ENCODE results near the gene PPTC7.
"Not testable (repeated sequence)": the region's sequence is repeated elsewhere in the genome, so short reads cannot be mapped to it uniquely, and the experiment has no call there.

The PPTC7 gene

DNA sequence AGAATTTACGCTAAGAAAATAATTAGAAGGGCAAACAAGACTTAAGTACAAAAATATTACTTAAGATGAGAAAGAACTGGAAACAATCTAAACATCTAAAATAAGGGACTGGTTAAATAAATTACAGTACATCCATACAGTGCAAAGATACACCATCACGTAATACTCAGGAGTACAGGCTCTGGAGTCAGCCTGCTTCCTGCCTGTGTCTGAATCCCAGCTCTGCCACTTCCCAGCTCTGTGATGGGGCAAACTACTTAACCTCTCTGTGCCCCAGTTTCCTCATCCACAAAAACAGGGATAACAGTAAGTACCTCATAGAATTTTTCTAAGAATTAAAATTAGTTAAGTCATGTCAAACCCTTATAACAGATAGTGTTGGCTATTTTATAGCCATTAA lies 36.0 kb downstream of the PPTC7 start:
- CTCF ChIA-PET, result interaction anchor here (1.1 to 9.6 kb wide), 3 partner anchors 34 to 54 kb away, joined by 3 to 161 read pairs (median 8); no protein-coding TSS in a partner anchor
- TF ChIP-seq, protein P1, sequence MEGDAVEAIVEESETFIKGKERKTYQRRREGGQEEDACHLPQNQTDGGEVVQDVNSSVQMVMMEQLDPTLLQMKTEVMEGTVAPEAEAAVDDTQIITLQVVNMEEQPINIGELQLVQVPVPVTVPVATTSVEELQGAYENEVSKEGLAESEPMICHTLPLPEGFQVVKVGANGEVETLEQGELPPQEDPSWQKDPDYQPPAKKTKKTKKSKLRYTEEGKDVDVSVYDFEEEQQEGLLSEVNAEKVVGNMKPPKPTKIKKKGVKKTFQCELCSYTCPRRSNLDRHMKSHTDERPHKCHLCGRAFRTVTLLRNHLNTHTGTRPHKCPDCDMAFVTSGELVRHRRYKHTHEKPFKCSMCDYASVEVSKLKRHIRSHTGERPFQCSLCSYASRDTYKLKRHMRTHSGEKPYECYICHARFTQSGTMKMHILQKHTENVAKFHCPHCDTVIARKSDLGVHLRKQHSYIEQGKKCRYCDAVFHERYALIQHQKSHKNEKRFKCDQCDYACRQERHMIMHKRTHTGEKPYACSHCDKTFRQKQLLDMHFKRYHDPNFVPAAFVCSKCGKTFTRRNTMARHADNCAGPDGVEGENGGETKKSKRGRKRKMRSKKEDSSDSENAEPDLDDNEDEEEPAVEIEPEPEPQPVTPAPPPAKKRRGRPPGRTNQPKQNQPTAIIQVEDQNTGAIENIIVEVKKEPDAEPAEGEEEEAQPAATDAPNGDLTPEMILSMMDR (IDR thresholded peaks at IDR 0.05; ENCODE audit: insufficient read depth, low read length, missing control alignments), result no peak
- H3K4me3 ChIP-seq (ENCODE audit: low read depth, low read length), result no peak overlapping the region
- DNase-seq (ENCODE audit: low read depth, low spot score), result no peak
- POLR2A ChIA-PET, result interaction anchor here (0.6 kb wide), 1 partner anchor 97 kb away, joined by 3 read pairs; the partner anchor contains the start of gene ARPC3

DNA sequence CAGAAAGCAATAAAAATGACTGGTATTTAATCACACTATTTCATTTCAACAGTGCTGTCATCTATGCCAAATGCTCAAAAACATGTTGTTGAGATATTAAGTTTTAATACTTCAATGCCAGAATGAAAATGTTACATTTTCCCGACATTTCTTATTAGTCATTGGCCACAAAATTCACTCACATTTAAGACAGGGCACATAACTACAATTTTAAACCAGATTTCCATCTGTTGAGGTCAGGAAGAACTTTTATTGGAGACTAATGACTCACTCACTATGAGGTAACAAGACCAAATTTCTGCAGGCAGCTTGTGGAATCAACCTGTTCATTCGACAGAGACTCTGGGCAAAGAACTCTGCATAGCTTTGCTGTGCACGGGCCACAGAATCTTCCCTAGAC lies 36.8 kb downstream of the PPTC7 start:
- no peak overlapping the region for H3K4me3 ChIP-seq (ENCODE audit: low read depth, low read length)
- ChIA-PET POLR2A (no interaction called here), CTCF (interaction anchor here (9.6 kb wide), 1 partner anchor 55 kb away, joined by 161 read pairs; no protein-coding TSS in a partner anchor)
- TF ChIP-seq, protein P1 (IDR thresholded peaks at IDR 0.05; ENCODE audit: insufficient read depth, low read length, missing control alignments), result no peak
- peak; percentile 75 for DNase-seq (ENCODE audit: low read depth, low spot score)

DNA sequence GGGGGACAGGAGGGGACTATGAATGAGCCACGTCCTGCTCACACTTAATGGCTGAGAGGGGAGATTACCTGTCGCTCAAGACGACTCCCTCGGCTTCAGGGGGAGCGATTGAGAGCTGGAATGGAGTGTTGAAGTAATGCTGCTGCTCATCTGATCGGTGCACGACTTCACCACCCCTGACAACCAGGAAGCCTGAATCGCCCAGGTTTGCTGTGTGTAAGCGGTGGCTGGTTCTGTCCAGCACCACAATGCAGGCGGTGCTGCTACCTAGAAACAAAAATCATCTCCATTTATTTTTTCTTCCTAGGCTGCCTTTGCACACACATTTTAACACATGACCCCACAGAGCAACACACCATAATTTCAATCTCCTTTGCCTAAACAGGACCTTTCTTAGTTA lies 37.3 kb downstream of the PPTC7 start:
- no peak overlapping the region for H3K4me3 ChIP-seq (ENCODE audit: low read depth, low read length)
- DNase-seq (ENCODE audit: low read depth, low spot score), result no peak
- TF ChIP-seq, protein P1 (IDR thresholded peaks at IDR 0.05; ENCODE audit: insufficient read depth, low read length, missing control alignments), result no peak
- POLR2A ChIA-PET, result no interaction called here
- CTCF ChIA-PET, result interaction anchor here (9.6 kb wide), 1 partner anchor 56 kb away, joined by 161 read pairs; no protein-coding TSS in a partner anchor

DNA sequence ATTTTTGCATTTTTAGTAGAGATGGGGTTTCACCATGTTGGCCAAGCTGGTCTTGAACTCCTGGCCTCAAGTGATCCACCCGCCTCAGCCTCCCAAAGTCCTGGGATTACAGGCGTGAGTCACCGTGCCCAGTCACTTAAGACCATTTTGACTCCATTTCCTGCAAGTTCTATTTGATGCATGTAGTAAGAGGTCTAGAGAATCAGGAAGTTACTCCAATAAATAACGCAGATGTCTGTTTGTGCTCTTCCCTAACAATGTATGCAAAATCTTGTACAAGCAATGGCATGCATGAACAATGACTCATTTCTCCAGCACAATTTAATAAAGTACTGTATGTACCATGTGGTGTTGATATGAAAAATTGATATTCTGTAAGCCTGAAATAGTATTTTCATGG lies 37.9 kb downstream of the PPTC7 start:
- CTCF ChIA-PET, result interaction anchor here (3.1 kb wide), 1 partner anchor 57 kb away, joined by 16 read pairs; no protein-coding TSS in a partner anchor
- POLR2A ChIA-PET; H3K4me3 ChIP-seq (ENCODE audit: low read depth, low read length): not testable (repeated sequence)
- DNase-seq (ENCODE audit: low read depth, low spot score), result peak; percentile 69

DNA sequence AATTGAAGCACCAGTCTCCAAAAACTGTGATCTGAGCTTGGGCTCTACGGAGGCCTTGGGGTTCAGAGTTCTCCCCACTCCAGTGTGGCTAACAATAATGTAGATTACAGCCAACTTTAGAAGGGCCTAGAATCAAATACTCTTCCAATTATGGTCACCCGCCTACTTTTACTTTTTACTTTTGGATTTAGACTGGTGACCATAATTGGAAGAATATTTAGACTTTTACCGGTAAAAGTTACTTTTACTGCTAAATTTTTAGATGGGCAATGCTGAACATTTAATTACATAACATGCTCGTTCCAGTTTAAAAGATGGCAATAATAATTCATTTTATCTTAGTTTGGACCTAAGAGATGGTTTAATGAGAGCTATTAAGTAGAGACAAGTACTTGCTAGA lies 39.2 kb downstream of the PPTC7 start:
- no peak for DNase-seq (ENCODE audit: low read depth, low spot score)
- no peak overlapping the region for H3K4me3 ChIP-seq (ENCODE audit: low read depth, low read length)
- POLR2A ChIA-PET, result no interaction called here
- CTCF ChIA-PET, result interaction anchor here (0.5 to 3.1 kb wide), 5 partner anchors 8 to 58 kb away, joined by 3 to 16 read pairs (median 4); no protein-coding TSS in a partner anchor
- TF ChIP-seq, protein P1 (IDR thresholded peaks at IDR 0.05; ENCODE audit: insufficient read depth, low read length, missing control alignments), result no peak

DNA sequence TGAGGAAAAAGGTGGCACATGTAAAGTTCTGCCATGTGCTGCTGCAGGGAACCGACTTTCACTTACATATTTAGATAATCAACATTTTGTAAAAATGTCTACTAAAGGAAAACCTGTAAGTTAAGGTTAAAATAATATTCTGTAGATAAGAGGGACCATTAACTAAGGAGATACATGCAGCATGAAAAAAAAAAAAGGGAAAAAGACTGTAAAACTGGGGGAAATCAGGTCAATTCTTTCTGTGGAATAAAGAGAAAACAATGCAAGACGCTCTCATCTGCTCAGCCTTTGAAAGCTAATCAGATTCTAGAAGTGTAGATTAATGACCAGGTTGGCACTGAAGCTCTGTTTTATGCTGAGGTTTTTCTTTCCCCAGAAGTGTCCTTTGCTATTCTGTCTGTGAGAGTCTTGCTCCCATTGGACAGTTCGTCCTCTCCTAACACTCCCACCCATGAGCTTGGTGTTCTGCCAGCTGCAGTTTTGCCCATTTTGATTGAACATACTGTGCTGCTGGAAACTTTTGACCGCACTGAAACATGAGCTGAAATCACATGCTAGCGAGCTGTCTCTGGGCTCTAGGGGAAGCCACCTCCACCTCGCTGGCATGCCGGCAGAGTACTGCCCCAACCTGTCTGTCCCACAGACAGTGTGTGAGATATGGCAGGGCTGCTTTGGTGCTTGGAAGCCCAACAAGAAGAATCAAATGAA lies 39.7 kb downstream of the PPTC7 start:
- POLR2A ChIA-PET, result no interaction called here
- H3K4me3 ChIP-seq (ENCODE audit: low read depth, low read length), result no peak overlapping the region
- no peak for DNase-seq (ENCODE audit: low read depth, low spot score)
- CTCF ChIA-PET, result interaction anchor here (0.5 to 3.1 kb wide), 5 partner anchors 8 to 59 kb away, joined by 3 to 16 read pairs (median 4); no protein-coding TSS in a partner anchor
- TF ChIP-seq, protein P1 (IDR thresholded peaks at IDR 0.05; ENCODE audit: insufficient read depth, low read length, missing control alignments), result no peak

Data from AG04449 (cell line).